Fibroblast of villous mesenchyme (primary cell): ENCODE results near the gene ZNF397. TPM values are rescaled to one million over a fixed set of nuclear protein-coding genes. Genes with fewer than 3 reads are reported as not detected.

ENCODE experiments used
- DNase-seq: peaks from one replicate; pipeline ENCODE4 v3.0.0-alpha.2; 2010; ENCODE audit warnings: low read depth
- H3K4me3 ChIP-seq: 2 replicates; pipeline ENCODE4 v1.5.1; 2011; ENCODE audit warnings: low read depth, mild to moderate bottlenecking, low read length
- total RNA-seq: library from RNA; depleted of rRNA; stranded (reverse); fragments of >200 nt; gene quantifications from 2 replicates; pipeline ENCODE4 v1.2.3, GENCODE V29; 2012
- TF ChIP-seq, protein P1 (sequence below): IDR thresholded peaks from 2 replicates; pipeline ENCODE4 v1.5.1; 2012; ENCODE audit warnings: low read depth, mild to moderate bottlenecking, low read length; ENCODE audit not compliant: insufficient read depth

Gene ZNF397
- total RNA-seq, 1 donor: 8.2 TPM

DNA sequence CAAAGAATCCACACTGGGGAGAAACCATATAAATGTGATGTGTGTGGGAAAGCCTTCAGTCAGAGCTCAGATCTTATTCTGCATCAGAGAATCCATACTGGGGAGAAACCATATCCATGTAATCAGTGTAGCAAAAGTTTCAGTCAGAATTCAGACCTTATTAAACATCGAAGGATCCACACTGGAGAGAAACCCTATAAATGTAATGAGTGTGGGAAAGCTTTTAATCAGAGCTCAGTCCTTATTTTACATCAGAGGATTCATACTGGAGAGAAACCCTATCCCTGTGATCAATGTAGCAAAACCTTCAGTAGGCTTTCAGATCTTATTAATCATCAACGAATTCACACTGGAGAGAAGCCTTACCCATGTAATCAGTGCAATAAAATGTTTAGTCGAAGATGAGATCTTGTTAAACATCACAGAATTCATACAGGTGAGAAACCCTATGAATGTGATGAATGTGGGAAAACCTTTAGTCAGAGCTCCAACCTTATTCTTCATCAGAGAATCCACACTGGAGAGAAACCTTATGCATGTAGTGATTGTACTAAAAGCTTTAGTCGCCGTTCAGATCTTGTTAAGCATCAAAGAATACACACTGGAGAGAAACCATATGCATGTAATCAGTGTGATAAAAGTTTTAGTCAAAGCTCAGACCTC, 65.9 kb downstream of the ZNF397 start:
- TF ChIP-seq, protein P1, sequence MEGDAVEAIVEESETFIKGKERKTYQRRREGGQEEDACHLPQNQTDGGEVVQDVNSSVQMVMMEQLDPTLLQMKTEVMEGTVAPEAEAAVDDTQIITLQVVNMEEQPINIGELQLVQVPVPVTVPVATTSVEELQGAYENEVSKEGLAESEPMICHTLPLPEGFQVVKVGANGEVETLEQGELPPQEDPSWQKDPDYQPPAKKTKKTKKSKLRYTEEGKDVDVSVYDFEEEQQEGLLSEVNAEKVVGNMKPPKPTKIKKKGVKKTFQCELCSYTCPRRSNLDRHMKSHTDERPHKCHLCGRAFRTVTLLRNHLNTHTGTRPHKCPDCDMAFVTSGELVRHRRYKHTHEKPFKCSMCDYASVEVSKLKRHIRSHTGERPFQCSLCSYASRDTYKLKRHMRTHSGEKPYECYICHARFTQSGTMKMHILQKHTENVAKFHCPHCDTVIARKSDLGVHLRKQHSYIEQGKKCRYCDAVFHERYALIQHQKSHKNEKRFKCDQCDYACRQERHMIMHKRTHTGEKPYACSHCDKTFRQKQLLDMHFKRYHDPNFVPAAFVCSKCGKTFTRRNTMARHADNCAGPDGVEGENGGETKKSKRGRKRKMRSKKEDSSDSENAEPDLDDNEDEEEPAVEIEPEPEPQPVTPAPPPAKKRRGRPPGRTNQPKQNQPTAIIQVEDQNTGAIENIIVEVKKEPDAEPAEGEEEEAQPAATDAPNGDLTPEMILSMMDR: no peak
- DNase-seq: no peak
- no peak overlapping the region for H3K4me3 ChIP-seq

Other genes starting within 250 kb of the ZNF397 start
- gene MAPRE2, start 199.6 kb upstream of the ZNF397 start, total RNA-seq: 18.6 and 19.0 TPM in 2 replicates
- 17.4 and 21.6 TPM in 2 replicates for gene ZSCAN30, start 49.2 kb downstream of the ZNF397 start, total RNA-seq
- gene ZNF24, start 103.4 kb downstream of the ZNF397 start, total RNA-seq: 23.8 and 41.0 TPM in 2 replicates
- gene ZNF396, start 136.3 kb downstream of the ZNF397 start, total RNA-seq: 0.64 and 1.3 TPM in 2 replicates